NCI-H1930 (cell line): ENCODE data around the gene ITGAX.
"Not testable (repeated sequence)": the region's sequence is repeated elsewhere in the genome, so short reads cannot be mapped to it uniquely, and the experiment has no call there.

Experiments used
- DNase-seq, 2 experiments: peaks; one replicate each; lab custom pipeline; 2025; lab: John Stamatoyannopoulos, UW

Gene ITGAX

DNA sequence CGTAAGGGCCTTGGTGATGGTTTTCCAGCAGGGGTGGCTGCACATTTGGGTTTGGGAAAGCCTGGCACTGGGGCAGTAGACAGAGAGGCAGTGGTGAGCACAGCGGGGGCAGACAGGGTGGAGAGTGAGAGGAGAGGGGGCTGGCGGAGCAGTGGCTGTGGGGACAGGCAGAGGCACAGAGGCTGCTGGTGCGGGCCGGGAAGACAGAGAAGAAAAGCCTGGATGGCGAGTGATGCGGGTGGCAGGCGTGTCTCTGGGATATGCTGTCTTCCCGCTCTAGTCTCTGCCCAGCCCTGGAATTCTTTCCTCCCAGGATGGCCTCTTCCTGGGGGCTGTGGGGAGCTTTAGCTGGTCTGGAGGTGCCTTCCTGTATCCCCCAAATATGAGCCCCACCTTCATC is 55.1 kb downstream of the ITGAX start:
- no peak for DNase-seq

GRCh38 chr16:31411024-31411844 is 56.3 kb downstream of the ITGAX start:
- no peak for DNase-seq

- DNase-seq, result no peak
Observed at GRCh38 chr16:31412750-31413149, 57.8 kb downstream of the ITGAX start.

GRCh38 chr16:31413381-31413780 is 58.4 kb downstream of the ITGAX start:
- DNase-seq, result no peak

- no peak for DNase-seq
Observed at GRCh38 chr16:31413943-31414342, 59.0 kb downstream of the ITGAX start.

DNA sequence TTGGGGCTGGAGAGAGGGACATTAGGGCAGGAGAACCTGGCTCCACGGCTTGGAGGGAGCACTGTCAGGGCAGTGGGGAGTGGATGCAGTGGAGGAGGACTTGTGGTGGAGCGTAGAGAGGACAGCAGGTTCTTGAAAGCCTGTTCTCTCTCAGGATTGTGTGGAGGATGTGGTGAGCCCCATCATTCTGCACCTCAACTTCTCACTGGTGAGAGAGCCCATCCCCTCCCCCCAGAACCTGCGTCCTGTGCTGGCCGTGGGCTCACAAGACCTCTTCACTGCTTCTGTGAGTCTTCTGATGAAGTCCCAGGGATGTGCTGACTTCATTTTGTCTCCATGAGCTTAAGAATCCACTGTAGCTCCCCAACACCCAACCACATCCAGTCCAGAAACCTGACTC is 59.7 kb downstream of the ITGAX start:
- no peak for DNase-seq

GRCh38 chr16:31416371-31416770 is 61.4 kb downstream of the ITGAX start:
- DNase-seq, result no peak

DNA sequence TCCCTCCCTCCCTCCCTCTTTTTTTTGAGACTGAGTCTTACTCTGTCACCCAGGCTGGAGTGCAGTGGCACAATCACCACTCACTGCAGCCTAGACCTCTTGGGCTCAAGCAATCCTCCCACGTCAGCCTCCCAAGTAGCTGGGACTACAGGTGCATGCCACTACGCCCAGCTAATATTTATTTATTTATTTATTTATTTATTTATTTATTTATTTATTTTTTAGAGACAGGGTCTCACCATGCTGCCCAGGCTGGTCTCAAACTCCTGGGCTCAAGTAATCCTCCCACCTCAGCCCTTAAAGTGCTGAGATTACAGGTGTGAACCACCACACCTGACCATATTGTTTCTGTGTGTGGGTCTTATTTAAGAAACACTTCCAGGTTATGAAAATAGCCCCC is 62.1 kb downstream of the ITGAX start:
- not testable (repeated sequence) for DNase-seq

GRCh38 chr16:31417916-31418315 is 62.9 kb downstream of the ITGAX start:
- no peak for DNase-seq

GRCh38 chr16:31420037-31420436 is 65.1 kb downstream of the ITGAX start:
- no peak for DNase-seq

- no peak for DNase-seq
Observed at GRCh38 chr16:31421587-31421986, 66.6 kb downstream of the ITGAX start.

- no peak for DNase-seq
Observed at GRCh38 chr16:31423241-31423640, 68.3 kb downstream of the ITGAX start.

- no peak for DNase-seq
Observed at GRCh38 chr16:31423801-31424200, 68.8 kb downstream of the ITGAX start.

GRCh38 chr16:31427441-31428278 is 72.7 kb downstream of the ITGAX start:
- peak; percentile 77 to 87 for DNase-seq

DNA sequence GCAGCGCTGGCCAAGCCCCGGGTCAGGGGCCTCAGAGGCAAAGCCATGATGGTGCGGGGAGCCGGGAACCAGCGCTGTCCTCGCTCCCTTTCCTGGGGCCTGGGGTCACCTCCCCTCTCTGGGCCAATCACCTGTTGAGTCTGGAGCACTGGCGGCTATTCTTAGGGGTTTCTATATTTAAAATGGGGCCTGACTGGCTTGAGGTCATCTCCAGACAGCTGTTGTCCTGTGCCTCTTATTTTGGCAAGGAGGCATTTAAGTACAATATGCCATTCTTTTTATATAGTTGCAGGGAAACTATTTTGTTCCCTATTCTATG is 73.3 kb downstream of the ITGAX start, which contains the start of gene COX6A2:
Gene COX6A2 (minus strand): TSS at position 82 of the 319 bp plus-strand sequence. CDS start 35 bp downstream, at position 47.
- DNase-seq, result no peak

- no peak for DNase-seq
Observed at GRCh38 chr16:31428638-31429247, 73.8 kb downstream of the ITGAX start.

DNA sequence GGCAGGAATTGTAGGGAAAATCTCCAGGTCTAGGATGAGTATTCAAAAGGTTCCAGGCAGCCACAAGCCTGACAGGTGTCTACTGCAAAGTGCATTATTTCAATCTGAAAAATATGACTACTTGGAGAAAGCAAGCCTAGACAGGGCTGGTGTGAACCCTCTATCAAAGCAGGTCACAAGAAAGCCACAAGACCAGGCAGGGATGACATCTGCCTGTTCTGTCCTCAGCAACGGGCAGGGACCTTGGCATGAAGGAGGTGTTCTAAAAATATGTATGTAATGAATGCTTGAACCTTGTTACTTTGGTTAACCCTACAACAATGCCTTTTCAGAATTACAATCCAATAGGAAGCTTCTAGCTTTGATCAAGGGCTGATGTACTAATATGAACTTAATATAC is 74.3 kb downstream of the ITGAX start:
- no peak for DNase-seq

GRCh38 chr16:31429796-31430195 is 74.8 kb downstream of the ITGAX start:
- DNase-seq, result no peak

- DNase-seq, result no peak
Observed at GRCh38 chr16:31430380-31431052, 75.5 kb downstream of the ITGAX start.
